ACC112 (cell line): ENCODE results near the gene ASAP2.

ENCODE experiments used
- H2AFZ ChIP-seq: fragments of 200-600 bp; sonication (generic); one replicate; pipeline ENCODE4 v1.6.0; 2017; ENCODE audit warnings: antibody characterized with exemption, low read length; ENCODE audit not compliant: unreplicated experiment
- H3K27ac ChIP-seq: fragments of 200-600 bp; sonication (generic); 2 replicates; pipeline ENCODE4 v1.5.1; 2014; ENCODE audit warnings: low read depth, mild to moderate bottlenecking, antibody characterized with exemption, low read length, moderate library complexity
- H3K27me3 ChIP-seq: fragments of 200-600 bp; sonication (generic); 2 replicates; pipeline ENCODE4 v1.6.1; 2014; ENCODE audit warnings: mild to moderate bottlenecking, antibody characterized with exemption, low read length, moderate library complexity, mixed read lengths; ENCODE audit not compliant: insufficient read depth
- H3K36me3 ChIP-seq: fragments of 200-600 bp; sonication (generic); 2 replicates; pipeline ENCODE4 v1.6.1; 2016; ENCODE audit warnings: mild to moderate bottlenecking, antibody characterized with exemption, low read length, moderate library complexity, mixed read lengths; ENCODE audit not compliant: insufficient read depth
- H3K4me1 ChIP-seq: fragments of 200-600 bp; sonication (generic); one replicate; pipeline ENCODE4 v1.6.1; 2016; ENCODE audit warnings: low read length, mixed read lengths; ENCODE audit not compliant: insufficient read depth, unreplicated experiment, control insufficient read depth
- H3K4me3 ChIP-seq: fragments of 200-600 bp; sonication (generic); 2 replicates; pipeline ENCODE4 v1.5.1; 2014; ENCODE audit warnings: mild to moderate bottlenecking, low read depth, low read length
- H3K79me2 ChIP-seq: fragments of 200-600 bp; sonication (generic); one replicate; pipeline ENCODE4 v1.6.0; 2016; ENCODE audit warnings: low read length; ENCODE audit not compliant: control insufficient read depth, unreplicated experiment, insufficient read depth

Gene ASAP2

GRCh38 chr2:9364791-9365497, 158.3 kb downstream of the ASAP2 start:
- no peaks in the 10 kb centered on the region for H3K79me2 ChIP-seq
- H3K27ac ChIP-seq, result peak overlapping the region; percentile 47
- H2AFZ ChIP-seq, result no peak overlapping the region
- no peaks in the 10 kb centered on the region for H3K27me3 ChIP-seq
- H3K4me1 ChIP-seq, result peaks cover 16% of the 10 kb centered on the region
- no peak overlapping the region for H3K4me3 ChIP-seq
- H3K36me3 ChIP-seq, result peaks cover 23% of the 10 kb centered on the region

- Histone ChIP-seq H3K27ac (peak overlapping the region; percentile 47), H3K4me3 (no peak overlapping the region), H3K36me3 (peaks cover 20% of the 10 kb centered on the region)
These were observed 158.9 kb downstream of the ASAP2 start for GRCh38 chr2:9365498-9366019.

GRCh38 chr2:9366026-9366425, 159.4 kb downstream of the ASAP2 start:
- H2AFZ ChIP-seq, result no peak overlapping the region
- peaks cover 20% of the 10 kb centered on the region for H3K36me3 ChIP-seq
- H3K4me3 ChIP-seq, result no peak overlapping the region
- no peaks in the 10 kb centered on the region for H3K79me2 ChIP-seq
- H3K27ac ChIP-seq, result no peak overlapping the region
- peaks cover 26% of the 10 kb centered on the region for H3K4me1 ChIP-seq
- no peaks in the 10 kb centered on the region for H3K27me3 ChIP-seq

More at GRCh38 chr2:9365498-9366019, 158.9 kb downstream of the ASAP2 start:
- H3K27me3 ChIP-seq, result no peaks in the 10 kb centered on the region
- no peak overlapping the region for H2AFZ ChIP-seq
- H3K4me1 ChIP-seq, result peaks cover 22% of the 10 kb centered on the region
- no peaks in the 10 kb centered on the region for H3K79me2 ChIP-seq

- Histone ChIP-seq H3K36me3 (peaks cover 10% of the 10 kb centered on the region), H2AFZ (no peak overlapping the region), H3K27me3 (no peaks in the 10 kb centered on the region), H3K79me2 (no peaks in the 10 kb centered on the region), H3K4me1 (peaks cover 16% of the 10 kb centered on the region), H3K27ac (peak overlapping the region; percentile 76), H3K4me3 (no peak overlapping the region)
These were observed 164.1 kb downstream of the ASAP2 start for GRCh38 chr2:9370746-9371145.

- no peaks in the 10 kb centered on the region for H3K79me2 ChIP-seq
- H3K36me3 ChIP-seq, result no peaks in the 10 kb centered on the region; the same call in 1 of the 2 replicates
These were observed 166.4 kb downstream of the ASAP2 start for GRCh38 chr2:9373047-9373446.

GRCh38 chr2:9373476-9373875, 166.9 kb downstream of the ASAP2 start:
- H3K36me3 ChIP-seq, result no peaks in the 10 kb centered on the region; the same call in 1 of the 2 replicates
- no peak overlapping the region for H3K4me3 ChIP-seq
- peaks cover 31% of the 10 kb centered on the region for H3K4me1 ChIP-seq
- no peaks in the 10 kb centered on the region for H3K79me2 ChIP-seq
- no peak overlapping the region for H2AFZ ChIP-seq
- no peak overlapping the region for H3K27ac ChIP-seq
- H3K27me3 ChIP-seq, result no peaks in the 10 kb centered on the region

More at GRCh38 chr2:9373047-9373446, 166.4 kb downstream of the ASAP2 start:
- H3K27ac ChIP-seq, result no peak overlapping the region
- H3K4me3 ChIP-seq, result no peak overlapping the region
- no peak overlapping the region for H2AFZ ChIP-seq
- H3K27me3 ChIP-seq, result no peaks in the 10 kb centered on the region
- peaks cover 26% of the 10 kb centered on the region for H3K4me1 ChIP-seq

GRCh38 chr2:9374071-9374730, 167.6 kb downstream of the ASAP2 start:
- peaks cover 5% of the 10 kb centered on the region for H3K79me2 ChIP-seq
- peaks cover 38% of the 10 kb centered on the region for H3K4me1 ChIP-seq
- peaks cover 5% of the 10 kb centered on the region; the same call in 1 of the 2 replicates for H3K36me3 ChIP-seq
- no peak overlapping the region for H2AFZ ChIP-seq
- H3K4me3 ChIP-seq, result no peak overlapping the region
- no peak overlapping the region for H3K27ac ChIP-seq
- no peaks in the 10 kb centered on the region for H3K27me3 ChIP-seq

- Histone ChIP-seq H3K4me3 (no peak overlapping the region), H3K27me3 (no peaks in the 10 kb centered on the region), H3K36me3 (peaks cover 6% of the 10 kb centered on the region; the same call in 1 of the 2 replicates), H3K4me1 (peaks cover 42% of the 10 kb centered on the region), H3K79me2 (peaks cover 8% of the 10 kb centered on the region), H3K27ac (no peak overlapping the region), H2AFZ (no peak overlapping the region)
These were observed 169.3 kb downstream of the ASAP2 start for GRCh38 chr2:9375857-9376428.

GRCh38 chr2:9377461-9378097, 171.0 kb downstream of the ASAP2 start:
- Histone ChIP-seq H3K27ac (peak overlapping the region; percentile 80), H3K4me1 (peaks cover 48% of the 10 kb centered on the region), H3K36me3 (peaks cover 10% of the 10 kb centered on the region; the same call in 1 of the 2 replicates), H2AFZ (no peak overlapping the region), H3K79me2 (peaks cover 8% of the 10 kb centered on the region), H3K27me3 (no peaks in the 10 kb centered on the region), H3K4me3 (no peak overlapping the region)
